K562 (cell line): ENCODE results near the gene IGF2BP1. TPM values are rescaled to one million over a fixed set of nuclear protein-coding genes. Genes with fewer than 3 reads are reported as not detected.

Experiments
- BCOR ChIP-seq: fragments of 450-650 bp; IDR thresholded peaks from 2 replicates; pipeline ENCODE4 v1.6.1; 2016
- CBX5 ChIP-seq: IDR thresholded peaks from 2 replicates; pipeline ENCODE4 v1.6.1; 2014; ENCODE audit warnings: low read depth, borderline replicate concordance
- FOS ChIP-seq: IDR thresholded peaks from 3 replicates; pipeline ENCODE4 v1.6.1; 2011; ENCODE audit not compliant: insufficient read length; ENCODE audit errors: extremely low read depth
- HIVEP1 ChIP-seq: fragments of 250-450 bp; sonication (Bioruptor Pico); IDR thresholded peaks from 2 replicates; pipeline ENCODE4 v1.4.0; 2020; ENCODE audit warnings: mild to moderate bottlenecking
- MCM7 ChIP-seq, 2 experiments: fragments of 450-650 bp; IDR thresholded peaks; 2 replicates each; pipeline ENCODE4 v1.6.1; 2016 to 2018
- NCOA1 ChIP-seq: fragments of 450-650 bp; IDR thresholded peaks from 2 replicates; pipeline ENCODE4 v1.6.1; 2016; ENCODE audit warnings: low read depth
- PHB ChIP-seq: fragments of 250-450 bp; sonication (Bioruptor Pico); IDR thresholded peaks from 2 replicates; pipeline ENCODE4 v1.5.0; 2021
- SOX6 ChIP-seq: fragments of 450-650 bp; IDR thresholded peaks from 2 replicates; pipeline ENCODE4 v1.6.1; 2014; ENCODE audit warnings: mild to moderate bottlenecking
- ZNF121 ChIP-seq: sonication (generic); formaldehyde crosslinking; conservative IDR thresholded peaks from 2 replicates; pipeline ENCODE4 v1.8.0; 2022; ENCODE audit warnings: missing genetic modification reagents
- ZNF316 ChIP-seq: fragments of 450-650 bp; IDR thresholded peaks from 2 replicates; pipeline ENCODE4 v1.6.1; 2016
- polyA plus RNA-seq, 8 experiments: library from polyadenylated mRNA; depleted of rRNA in 4 of 8; stranded (reverse) in 5 of 8; unstranded in 3 of 8; fragments of >200 nt; fragmentation: Nextera tagmentation in 2 of 8; fragmentation: Illumina TruSeq in 1 of 8; extraction: Ambion mirVana in 2 of 8; extraction: Trizol in 1 of 8; gene quantifications; 2 replicates each; pipeline versions ENCODE4 v1.2.1 to v1.2.3, GENCODE V29; 2011 to 2014; ENCODE audit warnings: inconsistent platforms in 1 of 8, missing spikeins in 1 of 8
- total RNA-seq, 7 experiments: library from RNA; depleted of rRNA in 6 of 7; stranded (reverse); fragments of >200 nt in 6 of 7; fragmentation: Illumina TruSeq in 2 of 7; extraction: Trizol in 2 of 7; gene quantifications; 2 replicates each; pipeline versions ENCODE4 v1.2.1 to v1.2.3, GENCODE V29; 2011 to 2021; ENCODE audit warnings: low replicate concordance in 1 of 7
- TF ChIP-seq, protein P1 (sequence below): fragments of 200-800 bp; sonication (Bioruptor generic); IDR thresholded peaks from 2 replicates; pipeline ENCODE4 v1.6.1; 2016; ENCODE audit warnings: missing genetic modification characterization, missing compliant biosample characterization
- TF ChIP-seq, protein P2 (sequence below), 2 experiments: fragments of 150-350 bp in 1 of 2; IDR thresholded peaks; 2 replicates each; pipeline ENCODE4 v1.6.1; 2012 to 2016; ENCODE audit warnings: low read depth in 2 of 2, low read length in 2 of 2, mild to moderate bottlenecking in 1 of 2, moderate library complexity in 1 of 2
- TF ChIP-seq, protein P3 (sequence below): fragments of 450-650 bp; IDR thresholded peaks from 2 replicates; pipeline ENCODE4 v1.6.1; 2017; ENCODE audit warnings: antibody characterized with exemption, mild to moderate bottlenecking
- TF ChIP-seq, protein P4 (sequence below), 2 experiments: fragments of 450-650 bp in 1 of 2; sonication (generic) in 1 of 2; formaldehyde crosslinking in 1 of 2; IDR thresholded peaks in 1 of 2; conservative IDR thresholded peaks in 1 of 2; 2 replicates each; pipeline versions ENCODE4 v1.6.1 to v1.8.1; 2016 to 2023; ENCODE audit warnings: mild to moderate bottlenecking in 2 of 2, moderate library complexity in 2 of 2, inconsistent platforms in 1 of 2, missing genetic modification reagents in 1 of 2

IGF2BP1 gene
- total and polyA plus RNA-seq, 9 of the 15 experiments (the other 6 are each of a cell fraction or from before 2014, with no cell fraction given), result 13.0 to 318 (median 53.6) TPM

DNA sequence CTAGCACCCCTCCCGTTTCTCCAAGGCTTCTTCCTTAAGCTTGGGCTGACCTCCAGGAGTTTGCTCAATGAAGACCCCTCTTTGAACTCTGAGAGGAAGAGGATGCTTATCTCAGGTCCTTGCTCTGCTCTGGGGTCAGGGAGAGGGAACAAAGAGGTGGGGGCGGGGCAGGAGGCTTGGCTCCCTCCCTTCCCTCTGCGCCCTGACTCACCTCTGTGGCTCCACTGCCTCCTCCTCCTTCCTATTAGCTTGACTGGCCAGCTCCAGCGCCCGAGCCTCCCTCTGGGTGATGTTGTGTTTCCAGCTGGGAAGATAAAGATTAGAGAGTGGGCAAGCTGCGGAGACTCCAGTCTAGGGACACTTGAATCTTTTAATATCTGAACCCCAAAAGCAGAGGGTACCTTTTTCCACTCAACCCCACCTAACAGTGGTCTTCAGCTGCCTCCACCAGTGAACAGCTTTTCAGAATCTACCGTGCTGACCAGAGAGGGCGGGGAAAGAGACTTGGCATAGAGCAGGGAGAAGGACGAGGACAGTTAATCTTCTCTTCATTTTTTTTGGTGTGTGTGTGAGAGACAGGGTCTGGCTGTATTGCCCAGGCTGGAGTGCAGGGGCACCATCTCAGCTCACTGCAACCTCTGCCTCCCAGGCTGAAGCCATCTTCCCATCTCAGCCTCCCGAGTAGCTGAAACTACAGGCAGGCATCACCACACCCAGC lies 35.5 kb upstream of the IGF2BP1 start (continued):
- TF ChIP-seq, protein P1, sequence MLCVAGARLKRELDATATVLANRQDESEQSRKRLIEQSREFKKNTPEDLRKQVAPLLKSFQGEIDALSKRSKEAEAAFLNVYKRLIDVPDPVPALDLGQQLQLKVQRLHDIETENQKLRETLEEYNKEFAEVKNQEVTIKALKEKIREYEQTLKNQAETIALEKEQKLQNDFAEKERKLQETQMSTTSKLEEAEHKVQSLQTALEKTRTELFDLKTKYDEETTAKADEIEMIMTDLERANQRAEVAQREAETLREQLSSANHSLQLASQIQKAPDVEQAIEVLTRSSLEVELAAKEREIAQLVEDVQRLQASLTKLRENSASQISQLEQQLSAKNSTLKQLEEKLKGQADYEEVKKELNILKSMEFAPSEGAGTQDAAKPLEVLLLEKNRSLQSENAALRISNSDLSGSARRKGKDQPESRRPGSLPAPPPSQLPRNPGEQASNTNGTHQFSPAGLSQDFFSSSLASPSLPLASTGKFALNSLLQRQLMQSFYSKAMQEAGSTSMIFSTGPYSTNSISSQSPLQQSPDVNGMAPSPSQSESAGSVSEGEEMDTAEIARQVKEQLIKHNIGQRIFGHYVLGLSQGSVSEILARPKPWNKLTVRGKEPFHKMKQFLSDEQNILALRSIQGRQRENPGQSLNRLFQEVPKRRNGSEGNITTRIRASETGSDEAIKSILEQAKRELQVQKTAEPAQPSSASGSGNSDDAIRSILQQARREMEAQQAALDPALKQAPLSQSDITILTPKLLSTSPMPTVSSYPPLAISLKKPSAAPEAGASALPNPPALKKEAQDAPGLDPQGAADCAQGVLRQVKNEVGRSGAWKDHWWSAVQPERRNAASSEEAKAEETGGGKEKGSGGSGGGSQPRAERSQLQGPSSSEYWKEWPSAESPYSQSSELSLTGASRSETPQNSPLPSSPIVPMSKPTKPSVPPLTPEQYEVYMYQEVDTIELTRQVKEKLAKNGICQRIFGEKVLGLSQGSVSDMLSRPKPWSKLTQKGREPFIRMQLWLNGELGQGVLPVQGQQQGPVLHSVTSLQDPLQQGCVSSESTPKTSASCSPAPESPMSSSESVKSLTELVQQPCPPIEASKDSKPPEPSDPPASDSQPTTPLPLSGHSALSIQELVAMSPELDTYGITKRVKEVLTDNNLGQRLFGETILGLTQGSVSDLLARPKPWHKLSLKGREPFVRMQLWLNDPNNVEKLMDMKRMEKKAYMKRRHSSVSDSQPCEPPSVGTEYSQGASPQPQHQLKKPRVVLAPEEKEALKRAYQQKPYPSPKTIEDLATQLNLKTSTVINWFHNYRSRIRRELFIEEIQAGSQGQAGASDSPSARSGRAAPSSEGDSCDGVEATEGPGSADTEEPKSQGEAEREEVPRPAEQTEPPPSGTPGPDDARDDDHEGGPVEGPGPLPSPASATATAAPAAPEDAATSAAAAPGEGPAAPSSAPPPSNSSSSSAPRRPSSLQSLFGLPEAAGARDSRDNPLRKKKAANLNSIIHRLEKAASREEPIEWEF (CRISPR knock-in tag), result no peak
- TF ChIP-seq, protein P2, sequence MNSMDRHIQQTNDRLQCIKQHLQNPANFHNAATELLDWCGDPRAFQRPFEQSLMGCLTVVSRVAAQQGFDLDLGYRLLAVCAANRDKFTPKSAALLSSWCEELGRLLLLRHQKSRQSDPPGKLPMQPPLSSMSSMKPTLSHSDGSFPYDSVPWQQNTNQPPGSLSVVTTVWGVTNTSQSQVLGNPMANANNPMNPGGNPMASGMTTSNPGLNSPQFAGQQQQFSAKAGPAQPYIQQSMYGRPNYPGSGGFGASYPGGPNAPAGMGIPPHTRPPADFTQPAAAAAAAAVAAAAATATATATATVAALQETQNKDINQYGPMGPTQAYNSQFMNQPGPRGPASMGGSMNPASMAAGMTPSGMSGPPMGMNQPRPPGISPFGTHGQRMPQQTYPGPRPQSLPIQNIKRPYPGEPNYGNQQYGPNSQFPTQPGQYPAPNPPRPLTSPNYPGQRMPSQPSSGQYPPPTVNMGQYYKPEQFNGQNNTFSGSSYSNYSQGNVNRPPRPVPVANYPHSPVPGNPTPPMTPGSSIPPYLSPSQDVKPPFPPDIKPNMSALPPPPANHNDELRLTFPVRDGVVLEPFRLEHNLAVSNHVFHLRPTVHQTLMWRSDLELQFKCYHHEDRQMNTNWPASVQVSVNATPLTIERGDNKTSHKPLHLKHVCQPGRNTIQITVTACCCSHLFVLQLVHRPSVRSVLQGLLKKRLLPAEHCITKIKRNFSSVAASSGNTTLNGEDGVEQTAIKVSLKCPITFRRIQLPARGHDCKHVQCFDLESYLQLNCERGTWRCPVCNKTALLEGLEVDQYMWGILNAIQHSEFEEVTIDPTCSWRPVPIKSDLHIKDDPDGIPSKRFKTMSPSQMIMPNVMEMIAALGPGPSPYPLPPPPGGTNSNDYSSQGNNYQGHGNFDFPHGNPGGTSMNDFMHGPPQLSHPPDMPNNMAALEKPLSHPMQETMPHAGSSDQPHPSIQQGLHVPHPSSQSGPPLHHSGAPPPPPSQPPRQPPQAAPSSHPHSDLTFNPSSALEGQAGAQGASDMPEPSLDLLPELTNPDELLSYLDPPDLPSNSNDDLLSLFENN (IDR thresholded peaks at IDR 0.05; ENCODE audit: low read depth in 2 of 2, low read length in 2 of 2), result no peak; a peak in 1 of 4 replicates
- peak; percentile 82 for TF ChIP-seq ZNF121 (CRISPR knock-in tag)
- no peak for TF ChIP-seq HIVEP1 (CRISPR knock-in tag)
- TF ChIP-seq FOS, result no peak
- TF ChIP-seq, protein P3, sequence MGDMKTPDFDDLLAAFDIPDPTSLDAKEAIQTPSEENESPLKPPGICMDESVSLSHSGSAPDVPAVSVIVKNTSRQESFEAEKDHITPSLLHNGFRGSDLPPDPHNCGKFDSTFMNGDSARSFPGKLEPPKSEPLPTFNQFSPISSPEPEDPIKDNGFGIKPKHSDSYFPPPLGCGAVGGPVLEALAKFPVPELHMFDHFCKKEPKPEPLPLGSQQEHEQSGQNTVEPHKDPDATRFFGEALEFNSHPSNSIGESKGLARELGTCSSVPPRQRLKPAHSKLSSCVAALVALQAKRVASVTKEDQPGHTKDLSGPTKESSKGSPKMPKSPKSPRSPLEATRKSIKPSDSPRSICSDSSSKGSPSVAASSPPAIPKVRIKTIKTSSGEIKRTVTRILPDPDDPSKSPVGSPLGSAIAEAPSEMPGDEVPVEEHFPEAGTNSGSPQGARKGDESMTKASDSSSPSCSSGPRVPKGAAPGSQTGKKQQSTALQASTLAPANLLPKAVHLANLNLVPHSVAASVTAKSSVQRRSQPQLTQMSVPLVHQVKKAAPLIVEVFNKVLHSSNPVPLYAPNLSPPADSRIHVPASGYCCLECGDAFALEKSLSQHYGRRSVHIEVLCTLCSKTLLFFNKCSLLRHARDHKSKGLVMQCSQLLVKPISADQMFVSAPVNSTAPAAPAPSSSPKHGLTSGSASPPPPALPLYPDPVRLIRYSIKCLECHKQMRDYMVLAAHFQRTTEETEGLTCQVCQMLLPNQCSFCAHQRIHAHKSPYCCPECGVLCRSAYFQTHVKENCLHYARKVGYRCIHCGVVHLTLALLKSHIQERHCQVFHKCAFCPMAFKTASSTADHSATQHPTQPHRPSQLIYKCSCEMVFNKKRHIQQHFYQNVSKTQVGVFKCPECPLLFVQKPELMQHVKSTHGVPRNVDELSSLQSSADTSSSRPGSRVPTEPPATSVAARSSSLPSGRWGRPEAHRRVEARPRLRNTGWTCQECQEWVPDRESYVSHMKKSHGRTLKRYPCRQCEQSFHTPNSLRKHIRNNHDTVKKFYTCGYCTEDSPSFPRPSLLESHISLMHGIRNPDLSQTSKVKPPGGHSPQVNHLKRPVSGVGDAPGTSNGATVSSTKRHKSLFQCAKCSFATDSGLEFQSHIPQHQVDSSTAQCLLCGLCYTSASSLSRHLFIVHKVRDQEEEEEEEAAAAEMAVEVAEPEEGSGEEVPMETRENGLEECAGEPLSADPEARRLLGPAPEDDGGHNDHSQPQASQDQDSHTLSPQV, result no peak
- TF ChIP-seq NCOA1, result no peak
- TF ChIP-seq ZNF316, result no peak
- TF ChIP-seq BCOR, result peak; percentile 43; the same call in 1 of the 2 replicates
- no peak for TF ChIP-seq CBX5
- TF ChIP-seq, protein P4, sequence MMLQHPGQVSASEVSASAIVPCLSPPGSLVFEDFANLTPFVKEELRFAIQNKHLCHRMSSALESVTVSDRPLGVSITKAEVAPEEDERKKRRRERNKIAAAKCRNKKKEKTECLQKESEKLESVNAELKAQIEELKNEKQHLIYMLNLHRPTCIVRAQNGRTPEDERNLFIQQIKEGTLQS (IDR thresholded peaks at IDR 0.05), result peak; percentile 62
- TF ChIP-seq, protein P4 (CRISPR knock-in tag; conservative IDR thresholded peaks at IDR 0.05), result no peak
- TF ChIP-seq MCM7 (IDR thresholded peaks at IDR 0.05), result no peak
- peak; percentile 51 for TF ChIP-seq SOX6
- TF ChIP-seq PHB (CRISPR knock-in tag), result no peak
